ENCODE measurements around the gene MAMLD1. TPM values are rescaled to one million over a fixed set of nuclear protein-coding genes. Genes with fewer than 3 reads are reported as not detected.
A peak's percentile ranks its signal among the peaks of the same experiment; 100 is the strongest.

Gene MAMLD1
- total RNA-seq, 4 donors from 2014 or later: 0.23 to 2.1 (median 0.96) TPM

GRCh38 chrX:150475461-150475860, 112.3 kb downstream of the MAMLD1 start:
- no peak overlapping the region for H3K27ac ChIP-seq
- H3K36me3 ChIP-seq: no peaks in the 10 kb centered on the region
- H3K9me3 ChIP-seq: no peaks in the 10 kb centered on the region
- TF ChIP-seq, protein P1, sequence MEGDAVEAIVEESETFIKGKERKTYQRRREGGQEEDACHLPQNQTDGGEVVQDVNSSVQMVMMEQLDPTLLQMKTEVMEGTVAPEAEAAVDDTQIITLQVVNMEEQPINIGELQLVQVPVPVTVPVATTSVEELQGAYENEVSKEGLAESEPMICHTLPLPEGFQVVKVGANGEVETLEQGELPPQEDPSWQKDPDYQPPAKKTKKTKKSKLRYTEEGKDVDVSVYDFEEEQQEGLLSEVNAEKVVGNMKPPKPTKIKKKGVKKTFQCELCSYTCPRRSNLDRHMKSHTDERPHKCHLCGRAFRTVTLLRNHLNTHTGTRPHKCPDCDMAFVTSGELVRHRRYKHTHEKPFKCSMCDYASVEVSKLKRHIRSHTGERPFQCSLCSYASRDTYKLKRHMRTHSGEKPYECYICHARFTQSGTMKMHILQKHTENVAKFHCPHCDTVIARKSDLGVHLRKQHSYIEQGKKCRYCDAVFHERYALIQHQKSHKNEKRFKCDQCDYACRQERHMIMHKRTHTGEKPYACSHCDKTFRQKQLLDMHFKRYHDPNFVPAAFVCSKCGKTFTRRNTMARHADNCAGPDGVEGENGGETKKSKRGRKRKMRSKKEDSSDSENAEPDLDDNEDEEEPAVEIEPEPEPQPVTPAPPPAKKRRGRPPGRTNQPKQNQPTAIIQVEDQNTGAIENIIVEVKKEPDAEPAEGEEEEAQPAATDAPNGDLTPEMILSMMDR (IDR thresholded peaks at IDR 0.05): no peak
- TF ChIP-seq POLR2A (IDR thresholded peaks at IDR 0.05): no peak
- peaks cover 0 to 6% (median 3%) of the 10 kb centered on the region in 3 donors for H3K4me1 ChIP-seq
- intact Hi-C loops (cut with DNase I): no loop called here
- DNase-seq: no peak
- H3K27me3 ChIP-seq: no peaks in the 10 kb centered on the region
- 77 to 80% methylated on average over 1 to 2 of the region's 2 CpGs for WGBS, 2 donors
- H3K4me3 ChIP-seq: no peak overlapping the region

- no peak overlapping the region for H3K27ac ChIP-seq
- no peak for DNase-seq
- no peaks in the 10 kb centered on the region for H3K9me3 ChIP-seq
- WGBS, 2 donors: 51 to 72% methylated on average over 2 to 6 of the region's 6 CpGs
- no peaks in the 10 kb centered on the region for H3K27me3 ChIP-seq
- TF ChIP-seq POLR2A (IDR thresholded peaks at IDR 0.05): no peak
- TF ChIP-seq, protein P1 (IDR thresholded peaks at IDR 0.05): no peak
- intact Hi-C loops (cut with DNase I): no loop called here
- no peaks in the 10 kb centered on the region for H3K36me3 ChIP-seq
- H3K4me1 ChIP-seq: peaks cover 0 to 3% (median under 1%) of the 10 kb centered on the region in 3 donors
- H3K4me3 ChIP-seq: no peak overlapping the region
Observed at GRCh38 chrX:150476164-150476699, 113.1 kb downstream of the MAMLD1 start.

- Histone ChIP-seq H3K9me3 (no peaks in the 10 kb centered on the region), H3K4me3 (no peak overlapping the region), H3K4me1 (peaks cover 0 to 3% (median 0%) of the 10 kb centered on the region in 3 donors), H3K27ac (no peak overlapping the region), H3K36me3 (no peaks in the 10 kb centered on the region), H3K27me3 (no peaks in the 10 kb centered on the region)
- no peak for TF ChIP-seq POLR2A (IDR thresholded peaks at IDR 0.05)
- TF ChIP-seq, protein P1 (IDR thresholded peaks at IDR 0.05): no peak
- no peak for DNase-seq
- intact Hi-C loops (cut with DNase I): no loop called here
- WGBS, 2 donors: 20 to 87% methylated on average over 2 to 4 of the region's 10 CpGs
Observed at GRCh38 chrX:150477371-150477770, 114.3 kb downstream of the MAMLD1 start.

GRCh38 chrX:150478496-150479492, 115.7 kb downstream of the MAMLD1 start:
- no peak for DNase-seq
- WGBS, 2 donors: 55 to 71% methylated on average over 12 to 13 of the region's 13 CpGs
- no peaks in the 10 kb centered on the region for H3K9me3 ChIP-seq
- no peaks in the 10 kb centered on the region for H3K27me3 ChIP-seq
- intact Hi-C loops (cut with DNase I): no loop called here
- peak overlapping the region in 1 of 4 donors; percentile 17 for H3K27ac ChIP-seq
- no peaks in the 10 kb centered on the region for H3K36me3 ChIP-seq
- H3K4me1 ChIP-seq: peaks cover 0 to 3% (median 0%) of the 10 kb centered on the region in 3 donors
- no peak overlapping the region for H3K4me3 ChIP-seq
- TF ChIP-seq, protein P1 (IDR thresholded peaks at IDR 0.05): no peak
- TF ChIP-seq POLR2A (IDR thresholded peaks at IDR 0.05): no peak

Data from esophagus squamous epithelium (tissue), 5 donors.